HS-5 (cell line): ENCODE results near the gene PLAGL2.
"Not testable (repeated sequence)": the region's sequence is repeated elsewhere in the genome, so short reads cannot be mapped to it uniquely, and the experiment has no call there.

ENCODE experiments used
- DNase-seq: peaks from one replicate; pipeline ENCODE4 v3.0.0-alpha.2; 2012; ENCODE audit warnings: low read depth

PLAGL2 gene

DNA sequence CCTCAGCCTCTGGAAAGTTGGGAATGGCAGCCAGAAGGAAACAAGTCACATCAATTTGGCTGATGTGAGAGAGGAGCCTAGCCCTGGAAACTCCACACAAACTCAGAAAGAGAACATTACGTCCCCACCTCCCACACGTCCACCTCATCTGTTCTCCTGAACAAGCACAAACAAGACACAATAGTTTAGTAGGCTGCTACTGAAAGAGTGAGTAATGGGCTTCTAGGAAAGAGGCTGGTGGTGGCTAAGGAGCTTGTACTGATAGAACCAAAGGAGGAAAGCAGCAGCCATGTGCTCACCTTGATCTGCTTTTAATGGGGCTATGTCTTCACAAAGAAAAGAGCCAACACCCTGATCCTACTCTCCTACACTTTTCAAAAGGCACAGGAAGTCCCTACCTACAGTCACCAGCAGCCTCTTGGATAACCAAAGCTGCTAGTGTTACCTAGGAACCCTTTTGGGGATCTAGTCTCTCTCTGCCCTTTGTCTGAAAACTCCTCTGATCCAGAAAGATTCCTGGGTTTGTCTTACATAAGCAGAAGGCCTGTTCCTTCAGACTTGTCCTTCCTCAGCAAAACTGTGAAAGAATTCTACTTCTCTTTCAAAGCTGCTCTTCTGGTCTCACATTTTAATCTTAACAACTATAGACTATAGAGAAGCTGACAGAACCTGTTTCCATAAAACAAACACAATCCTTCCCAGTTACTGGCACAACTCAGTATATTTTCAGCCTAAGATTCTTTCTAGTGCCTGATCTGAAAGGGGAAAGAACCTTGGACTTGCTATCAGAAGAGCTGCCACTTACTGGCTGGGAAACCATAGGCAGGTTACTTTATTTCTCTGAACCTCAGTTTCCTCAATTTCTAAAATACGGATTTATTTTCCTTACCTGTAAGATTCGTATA is 3.1 kb downstream of the PLAGL2 start:
- no peak for DNase-seq

DNA sequence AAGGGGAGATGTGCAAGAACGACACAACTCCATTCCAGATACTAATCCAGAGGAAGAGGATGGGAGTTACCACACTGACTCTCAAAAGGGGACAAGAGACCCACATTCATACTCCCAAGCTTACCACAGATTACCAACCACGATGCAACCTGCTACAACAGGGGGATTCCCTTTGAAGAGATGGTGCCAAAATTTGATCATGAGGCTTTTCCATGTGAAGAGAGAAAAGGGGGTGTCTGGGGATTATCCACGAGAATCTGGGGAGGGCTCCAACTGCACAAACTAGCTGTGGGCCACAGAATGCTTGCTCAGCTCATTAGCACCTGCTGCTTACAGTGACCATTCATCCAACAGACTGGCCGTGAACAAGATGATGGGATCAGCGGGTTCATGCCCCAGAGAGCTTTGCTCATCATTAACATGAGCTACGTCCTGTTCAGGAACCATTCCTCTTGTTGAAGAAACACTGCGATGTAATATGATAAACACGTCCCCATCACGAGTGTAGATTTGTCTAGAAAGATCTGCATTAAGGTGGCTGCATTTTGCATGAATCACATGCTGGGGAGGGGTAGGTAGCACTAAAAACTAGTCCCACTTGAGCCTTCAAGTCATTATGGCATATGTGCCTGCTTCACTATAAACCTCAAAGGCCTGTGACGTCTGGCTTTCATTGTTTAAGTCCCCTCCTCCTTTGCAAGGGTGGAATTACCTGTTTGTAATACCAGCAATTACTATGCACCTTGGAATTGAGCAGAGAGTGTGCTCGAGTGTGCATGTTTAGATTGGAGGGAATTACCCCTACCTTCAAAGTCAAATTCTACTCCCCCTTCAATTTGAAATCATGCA is 4.0 kb downstream of the PLAGL2 start:
- no peak for DNase-seq

DNA sequence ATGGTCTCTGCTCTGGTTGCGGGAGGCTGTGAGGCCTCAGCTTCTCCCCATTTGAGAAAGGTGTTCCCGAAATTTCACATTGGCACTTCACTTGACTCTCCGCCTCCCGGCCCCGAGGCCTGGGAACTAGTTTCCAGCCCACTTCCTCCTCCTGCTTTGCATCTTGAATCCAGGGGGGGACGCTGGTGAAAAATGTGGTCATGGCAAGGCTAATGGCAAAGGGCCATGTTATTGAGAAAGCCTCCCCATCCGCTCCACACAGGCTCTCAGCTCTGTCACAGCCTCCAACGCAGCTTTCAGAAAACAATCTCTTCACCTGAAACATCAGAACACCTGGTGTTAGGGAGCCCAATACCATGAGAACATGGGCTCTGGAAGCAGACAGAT is 5.6 kb downstream of the PLAGL2 start:
- no peak for DNase-seq

DNA sequence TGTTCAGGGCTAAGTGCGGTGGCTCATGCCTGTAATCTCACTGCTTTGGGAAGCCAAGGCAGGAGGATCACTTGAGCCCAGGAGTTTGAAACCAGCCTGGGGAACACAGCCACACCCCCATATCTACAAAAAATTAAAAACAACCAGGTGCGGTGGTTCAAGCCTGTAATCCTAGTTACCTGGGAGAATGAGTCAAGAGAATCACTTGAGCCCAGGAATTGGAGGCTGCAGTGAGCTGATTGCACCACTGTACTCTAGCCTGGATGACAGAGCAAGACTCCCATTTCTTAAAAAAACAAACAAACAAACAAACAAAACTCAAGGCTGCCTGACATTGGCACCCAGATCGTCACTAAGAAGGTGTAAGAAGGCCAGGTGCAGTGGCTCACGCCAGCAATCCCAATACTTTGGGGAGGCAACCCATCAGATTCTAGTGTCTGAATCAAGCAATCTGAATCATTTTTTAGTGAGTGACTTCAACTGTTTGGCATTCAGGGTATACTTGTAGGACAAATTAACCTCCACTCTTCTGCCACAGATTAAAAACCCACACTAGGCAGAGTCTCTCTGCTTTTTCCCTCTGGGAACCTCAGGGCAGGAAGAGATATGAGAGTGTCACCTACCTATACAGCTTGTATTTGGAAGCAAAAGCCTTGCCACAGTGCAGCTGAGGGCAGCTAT is 6.1 kb downstream of the PLAGL2 start:
- peak; percentile 13 for DNase-seq

DNA sequence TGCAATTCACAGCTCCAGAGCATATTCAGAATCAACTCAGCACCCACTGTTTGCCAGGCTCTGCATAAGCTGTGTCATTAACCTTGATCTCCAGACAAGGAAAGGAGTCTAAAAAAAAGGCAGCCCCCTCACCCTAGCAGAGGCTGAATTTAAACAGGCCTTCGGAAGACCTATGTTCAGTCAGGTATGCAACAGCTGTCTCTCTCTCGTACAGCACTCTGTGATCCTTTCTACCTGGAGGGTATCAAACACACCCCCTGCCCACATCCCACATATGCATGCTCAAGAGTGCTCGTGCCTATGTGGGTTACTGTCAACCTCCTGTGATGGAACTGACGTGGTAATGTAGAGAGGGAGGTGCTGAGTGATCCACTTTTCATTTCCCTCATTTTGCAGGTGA is 8.5 kb downstream of the PLAGL2 start:
- DNase-seq = no peak

DNA sequence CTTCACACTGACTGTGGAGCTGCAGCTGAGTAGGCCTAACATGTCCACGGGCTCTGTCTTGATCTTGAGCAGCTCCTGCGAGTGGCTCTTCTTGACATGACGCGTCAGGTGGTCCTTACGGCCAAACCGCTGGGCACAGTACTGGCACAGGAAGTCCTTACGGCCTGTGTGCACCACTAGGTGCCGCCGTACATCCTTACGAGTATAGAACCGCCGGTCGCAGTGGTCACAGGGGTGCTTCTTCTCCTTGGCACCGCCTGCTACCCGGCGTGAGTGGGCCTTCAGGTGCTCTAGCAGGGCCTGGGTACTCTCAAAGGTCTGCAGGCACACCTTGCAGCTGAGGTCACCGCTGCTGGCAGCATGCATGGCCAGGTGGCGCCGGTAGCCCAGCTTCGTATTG is 10.4 kb downstream of the PLAGL2 start:
- DNase-seq = not testable (repeated sequence)

DNA sequence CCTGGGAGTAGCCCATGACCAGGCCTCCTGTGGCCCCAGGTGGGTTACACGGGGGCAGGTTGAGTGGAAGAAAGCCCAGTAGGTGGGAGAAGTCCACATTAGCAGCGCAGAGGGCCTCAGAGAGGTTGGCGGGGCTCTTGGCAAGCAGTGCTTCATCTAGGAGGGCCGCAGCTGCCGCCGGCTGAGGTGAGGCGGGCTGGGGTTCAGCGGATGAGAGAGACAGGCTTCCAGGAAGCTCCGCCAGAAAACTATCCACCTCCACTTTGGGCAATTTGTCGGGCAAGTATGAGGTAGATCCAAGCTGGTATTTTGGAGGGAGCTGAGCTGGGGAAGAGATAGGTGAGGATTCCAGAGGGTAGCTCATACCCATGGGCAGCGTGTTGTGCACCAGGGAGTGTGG is 10.9 kb downstream of the PLAGL2 start:
- DNase-seq = not testable (repeated sequence)

DNA sequence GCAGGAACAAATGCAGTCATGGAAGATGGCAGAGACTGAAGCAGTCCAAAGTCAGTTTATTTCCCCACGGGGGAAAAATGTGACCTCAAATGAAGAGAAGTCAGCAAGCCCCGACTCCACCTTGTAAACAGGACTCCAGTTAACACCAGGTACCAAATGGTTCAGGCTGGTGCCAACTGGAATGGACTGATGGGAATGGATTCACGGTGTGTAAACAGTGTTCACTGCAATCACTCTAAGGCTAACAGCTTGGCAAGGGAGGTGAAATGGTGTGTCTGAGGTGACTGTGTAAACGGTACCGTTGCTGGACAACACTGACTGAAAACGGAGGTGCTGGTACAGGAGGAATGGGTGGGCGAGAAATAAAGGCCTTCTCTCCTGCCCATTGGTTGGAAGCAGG is 12.0 kb downstream of the PLAGL2 start:
- no peak for DNase-seq

DNA sequence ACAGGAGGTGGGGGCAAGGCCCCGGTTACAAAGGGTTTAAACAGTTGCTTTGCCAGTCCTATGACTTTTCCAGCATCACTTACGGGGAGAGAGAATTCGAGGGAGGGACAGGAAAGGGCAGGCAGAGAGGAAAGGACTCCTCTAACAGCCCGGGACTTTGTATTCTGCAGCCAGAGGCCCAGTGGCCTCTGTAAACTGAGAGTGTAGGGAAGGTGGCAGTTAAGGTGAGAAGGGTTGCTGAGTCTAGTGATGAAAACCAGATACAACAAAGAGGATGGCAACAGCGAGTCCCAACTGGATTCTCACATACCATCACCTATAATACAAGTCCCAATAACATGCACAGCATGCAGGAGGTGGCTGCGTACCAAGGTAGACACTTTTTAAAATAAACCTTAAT is 13.5 kb downstream of the PLAGL2 start:
- no peak for DNase-seq

DNA sequence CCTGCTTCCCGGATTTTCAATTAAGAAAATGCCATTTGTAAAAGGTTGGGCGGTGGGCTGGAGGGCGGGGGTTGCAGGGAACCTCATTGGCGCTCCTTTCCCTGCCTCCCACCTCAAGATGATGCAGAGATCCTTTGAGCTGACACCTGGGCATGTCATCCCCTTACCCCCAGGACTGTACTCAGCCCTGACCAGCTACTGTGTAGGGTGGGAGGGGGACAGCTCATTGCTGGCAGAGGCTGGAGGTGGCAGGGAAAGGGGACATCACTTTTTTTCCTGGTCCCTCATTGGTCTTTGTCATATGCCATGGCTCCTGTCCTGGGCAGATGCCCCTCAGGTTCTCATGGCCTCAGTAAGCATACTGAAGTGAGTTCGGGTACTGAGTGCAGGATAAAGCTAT is 14.2 kb downstream of the PLAGL2 start:
- DNase-seq = not testable (repeated sequence)

DNA sequence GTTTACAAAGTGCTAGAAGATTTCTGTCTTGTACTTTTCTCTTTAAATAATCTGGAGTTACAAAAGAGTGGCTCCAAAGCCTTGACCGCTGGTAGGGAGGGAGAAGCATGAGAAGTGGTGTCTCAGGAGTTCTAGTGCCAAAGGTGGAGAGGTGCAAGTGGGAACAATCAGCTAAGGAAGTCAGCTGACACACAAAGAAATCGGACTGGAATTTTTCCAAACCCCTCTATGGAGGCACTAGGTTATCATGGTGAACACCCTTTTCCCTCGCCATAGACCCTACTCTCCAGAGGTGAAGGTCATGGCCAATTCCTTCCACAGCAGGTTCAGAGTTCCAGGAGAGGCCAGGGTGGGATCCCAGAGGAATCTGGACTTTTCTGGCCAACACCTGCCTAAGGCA is 14.8 kb downstream of the PLAGL2 start:
- no peak for DNase-seq

DNA sequence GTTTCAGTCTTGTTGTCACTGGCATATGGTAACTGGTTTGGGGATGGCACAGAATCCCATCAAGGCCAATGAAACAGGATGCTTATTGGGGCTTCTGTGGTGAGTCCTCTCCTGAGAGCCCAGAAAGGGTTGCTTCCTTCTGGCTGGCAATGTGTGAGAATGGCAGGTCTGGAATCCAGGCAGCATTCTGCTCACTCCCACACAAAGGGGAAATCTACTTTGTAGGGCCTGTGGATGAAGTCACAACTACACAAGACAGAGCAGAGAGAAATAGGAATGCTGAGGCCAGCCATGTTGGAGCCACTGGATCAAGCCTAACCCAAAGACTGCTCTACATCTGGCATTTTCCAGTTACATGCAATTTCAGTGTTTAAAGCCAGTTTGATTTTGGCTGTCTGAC is 15.7 kb downstream of the PLAGL2 start:
- DNase-seq = no peak

DNA sequence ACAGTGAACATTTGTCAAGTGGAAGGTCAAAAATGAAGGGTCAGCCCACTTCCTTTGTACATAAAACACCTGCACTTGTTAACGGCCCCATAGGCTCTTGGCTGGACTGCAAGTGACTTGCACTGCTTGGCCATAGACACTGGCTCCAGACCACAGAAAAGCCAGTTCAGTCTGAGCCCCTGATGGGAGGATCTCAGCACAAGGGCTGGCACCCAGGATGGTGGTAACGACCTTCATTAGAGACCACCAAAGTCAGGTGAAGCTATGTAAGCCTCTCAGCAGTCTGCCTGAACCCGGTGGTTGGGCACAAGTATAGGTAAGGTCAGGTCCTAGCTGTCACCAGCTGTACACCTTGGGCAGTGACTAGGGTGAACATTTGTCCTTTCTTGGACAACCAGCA is 16.1 kb downstream of the PLAGL2 start:
- DNase-seq = no peak

DNA sequence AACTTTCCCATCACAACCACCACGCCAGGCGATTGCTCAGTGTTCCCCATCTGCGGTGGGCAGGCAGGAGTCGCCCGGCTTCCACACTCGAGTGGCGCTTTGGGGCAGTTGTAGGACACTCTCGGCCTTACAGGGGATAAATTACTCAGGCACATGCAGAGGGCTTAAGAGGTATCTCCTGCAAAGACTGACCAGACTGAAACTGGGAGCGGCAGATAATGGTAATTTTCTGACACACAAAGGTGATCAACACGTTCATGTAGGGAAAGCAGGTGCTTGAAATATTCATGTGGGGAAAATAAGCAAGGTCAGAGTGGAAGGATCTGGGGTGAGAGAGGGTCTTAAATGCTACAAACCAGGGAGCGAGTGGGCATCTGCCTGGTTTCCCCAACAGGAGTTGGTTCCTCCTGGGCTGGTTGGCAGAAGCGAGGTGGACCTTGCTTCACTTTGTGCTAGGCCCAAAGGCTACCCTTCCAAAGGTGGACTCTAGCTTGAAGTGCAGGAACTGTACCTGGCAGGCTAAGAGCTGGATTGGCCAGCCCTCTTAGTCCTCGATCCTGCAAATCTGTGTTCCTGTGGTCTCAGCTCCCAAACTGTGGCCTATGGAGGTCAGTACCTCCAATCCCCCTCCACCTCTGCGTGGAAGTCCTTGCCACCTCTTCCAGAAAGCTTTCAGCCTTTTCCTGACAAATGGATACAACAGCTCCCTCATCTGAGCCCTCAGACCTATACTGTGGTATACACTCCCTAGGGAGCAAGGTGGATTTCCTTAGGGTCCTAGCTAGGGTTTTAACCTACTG is 16.7 kb downstream of the PLAGL2 start:
- DNase-seq = no peak

DNA sequence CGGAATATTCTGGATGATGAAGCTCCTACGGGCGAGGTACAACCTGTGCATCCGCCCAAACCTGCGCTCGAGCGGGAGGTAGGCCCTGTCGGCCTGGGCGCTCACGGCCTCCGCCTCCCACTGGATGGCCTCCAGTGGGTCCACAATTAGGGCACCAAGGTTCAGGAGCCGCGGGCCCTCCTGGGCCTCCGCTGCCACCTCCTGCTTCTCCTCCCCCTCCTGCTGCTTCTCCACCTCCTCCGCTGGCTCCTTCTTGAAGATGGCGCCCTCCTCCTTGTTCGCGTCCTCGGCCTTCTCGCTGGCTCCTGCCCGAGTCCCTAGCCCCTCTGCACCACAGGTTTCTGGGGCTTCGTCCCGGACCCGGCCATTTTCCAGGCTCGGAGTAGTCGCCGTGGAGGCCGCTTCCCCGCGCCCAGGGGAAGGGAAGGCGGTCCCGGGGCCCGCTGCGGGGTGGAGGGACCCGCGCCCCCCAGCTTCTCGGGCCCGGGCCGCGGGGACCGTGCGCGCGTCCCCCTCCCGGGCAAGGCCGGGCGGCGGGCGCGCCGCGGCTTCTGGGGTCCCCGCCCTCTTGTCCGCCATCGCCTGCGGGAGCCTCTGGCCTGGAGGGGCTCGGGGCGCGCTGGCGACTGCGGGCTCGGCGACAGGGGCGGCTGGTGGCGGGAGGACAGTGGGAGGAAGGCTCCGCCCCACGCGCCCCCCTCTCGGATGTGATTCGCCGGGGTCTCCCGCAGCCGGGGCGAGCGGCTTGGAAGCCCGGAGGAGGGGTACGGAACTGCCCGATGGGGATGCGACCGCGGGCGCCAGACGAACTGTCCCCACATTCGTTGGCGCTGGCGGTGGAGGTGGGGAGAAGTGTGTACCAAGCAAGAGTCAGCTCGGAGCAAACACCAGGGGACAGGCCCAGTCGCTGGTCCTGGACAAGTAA is 17.6 kb downstream of the PLAGL2 start:
- DNase-seq = no peak

DNA sequence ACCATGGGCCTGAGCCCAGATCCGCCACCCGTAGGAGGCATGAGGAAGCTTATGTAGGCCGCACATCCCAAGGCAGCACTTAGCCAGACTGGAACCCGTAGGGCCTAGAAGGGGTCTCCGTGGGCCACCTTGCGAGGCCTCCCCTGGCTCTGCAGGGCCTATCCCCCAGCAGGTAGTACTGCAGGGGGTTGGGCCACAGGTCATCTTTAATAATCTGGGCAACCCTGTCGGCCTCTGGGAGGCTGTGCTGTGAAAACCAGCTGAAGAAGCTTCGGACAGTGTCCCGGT is 18.5 kb downstream of the PLAGL2 start:
- no peak for DNase-seq

DNA sequence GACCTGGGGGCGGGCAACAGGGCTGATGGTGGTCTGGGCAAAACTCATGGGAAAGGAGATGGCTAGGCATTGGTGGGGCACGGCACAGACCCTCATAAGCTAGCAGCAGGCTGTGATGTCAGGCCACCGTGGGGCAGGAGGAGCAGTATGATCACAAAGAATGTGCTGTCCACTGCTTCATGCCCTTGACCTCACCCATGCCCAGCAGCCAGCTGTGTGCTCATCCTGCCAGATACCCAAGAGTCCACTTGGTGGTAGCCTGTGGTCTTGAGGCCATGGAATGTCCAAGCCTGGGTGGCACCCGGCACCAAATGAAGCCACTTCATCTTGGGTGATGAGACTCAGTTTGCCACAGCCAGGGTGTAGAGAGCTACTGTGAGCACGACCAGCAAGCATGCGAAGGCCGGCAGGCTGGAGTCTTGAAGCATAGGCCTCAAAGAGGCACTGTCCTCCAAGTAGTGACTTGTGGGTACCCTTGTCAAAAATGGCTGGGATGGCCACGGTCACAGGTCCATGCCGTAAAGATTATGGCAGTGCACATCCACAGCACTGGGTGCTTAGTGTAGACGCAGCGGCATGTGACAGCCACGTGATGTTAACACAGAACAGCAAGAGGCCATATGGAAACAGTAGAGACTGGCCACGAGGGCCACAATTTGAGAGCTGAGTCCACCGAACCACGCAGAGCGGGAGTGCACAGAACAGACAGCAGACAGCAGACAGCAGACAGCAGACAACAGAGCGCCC is 19.0 kb downstream of the PLAGL2 start:
- DNase-seq = no peak

DNA sequence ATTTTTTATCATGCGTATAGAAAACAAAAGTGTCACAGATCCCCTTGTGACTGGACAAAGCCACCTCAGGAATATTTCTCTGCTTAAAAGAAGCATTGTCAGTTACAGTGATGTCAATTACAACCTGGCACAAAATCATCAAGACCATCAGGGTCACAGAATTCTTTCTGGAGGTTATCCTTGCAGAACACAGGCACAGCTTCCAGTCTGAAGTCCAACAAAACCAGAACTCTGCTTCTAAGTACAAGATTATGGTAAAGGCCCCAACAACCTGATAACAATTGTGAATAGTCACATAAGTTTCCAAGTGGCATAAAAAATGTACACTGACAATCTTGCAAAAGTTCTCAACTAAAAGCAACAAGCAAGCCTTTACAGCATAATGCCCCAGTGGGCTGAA is 21.0 kb downstream of the PLAGL2 start:
- no peak for DNase-seq

DNA sequence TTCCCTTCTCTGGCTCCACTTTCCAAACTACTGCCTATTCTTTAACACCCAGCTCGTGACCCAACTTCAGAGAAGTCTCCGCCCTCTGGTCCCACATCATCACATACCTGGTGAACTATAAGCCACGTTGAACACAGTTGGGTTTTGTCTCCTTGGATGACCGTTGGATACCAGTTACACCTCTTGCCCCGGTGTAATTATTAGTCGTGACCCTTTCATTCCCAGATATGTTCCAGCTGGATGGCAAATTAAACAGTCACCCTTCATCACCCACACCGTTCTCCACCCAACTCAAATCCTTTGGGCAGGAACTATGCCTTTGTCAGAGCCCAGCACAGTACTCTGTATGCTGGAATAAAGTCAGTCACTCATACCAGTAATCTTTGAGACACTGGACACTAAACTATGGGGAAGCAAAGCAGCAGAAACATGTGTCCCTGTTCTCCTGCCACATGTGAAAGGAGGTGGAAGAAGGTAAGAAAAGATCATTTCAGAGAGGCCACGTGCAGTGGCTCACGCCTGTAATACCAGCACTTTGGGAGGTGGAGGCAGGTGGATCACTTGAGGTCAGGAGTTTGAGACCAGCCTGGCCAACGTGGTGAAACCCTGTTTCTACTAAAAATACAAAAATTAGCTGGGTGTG is 22.5 kb downstream of the PLAGL2 start:
- DNase-seq = no peak
